Hepatocyte (in vitro differentiated cells): ENCODE data around the gene GPR22.

Experiments
- EZH2 ChIP-seq: fragments of 200-600 bp; sonication (generic); IDR thresholded peaks from 2 replicates; pipeline ENCODE4 v1.6.1; 2016; ENCODE audit warnings: antibody characterized with exemption, mild to moderate bottlenecking, borderline replicate concordance
- EZH2phosphoT487 ChIP-seq: fragments of 200-600 bp; sonication (generic); IDR thresholded peaks from one replicate; pipeline ENCODE4 v1.6.1; 2018; ENCODE audit warnings: antibody characterized with exemption, mild to moderate bottlenecking, low read depth, moderate library complexity; ENCODE audit not compliant: unreplicated experiment, severe bottlenecking
- TF ChIP-seq, protein P1 (sequence below): fragments of 200-600 bp; sonication (generic); IDR thresholded peaks from 2 replicates; pipeline ENCODE4 v1.5.1; 2016; ENCODE audit warnings: antibody characterized with exemption, mild to moderate bottlenecking; ENCODE audit not compliant: poor library complexity

DNA sequence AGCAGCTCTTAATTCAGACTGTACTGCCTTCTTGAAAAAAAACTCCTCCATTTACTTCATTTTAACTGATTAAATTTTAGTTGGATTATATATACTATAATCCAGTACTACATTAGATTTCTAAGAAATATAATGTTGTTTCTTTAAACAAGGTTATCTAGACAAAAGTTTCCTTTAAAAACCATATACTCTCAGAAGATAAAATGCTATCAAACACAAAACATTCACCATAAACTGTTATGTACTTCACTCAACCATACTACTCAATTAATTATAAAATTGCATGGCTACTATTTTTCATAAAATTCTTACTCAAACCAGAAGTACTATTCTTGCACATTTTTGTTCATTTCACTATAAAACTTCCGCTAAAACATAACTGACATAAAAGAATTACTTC, 12.7 kb downstream of the GPR22 start:
- TF ChIP-seq EZH2 (no peak), EZH2phosphoT487 (no peak)
- TF ChIP-seq, protein P1, sequence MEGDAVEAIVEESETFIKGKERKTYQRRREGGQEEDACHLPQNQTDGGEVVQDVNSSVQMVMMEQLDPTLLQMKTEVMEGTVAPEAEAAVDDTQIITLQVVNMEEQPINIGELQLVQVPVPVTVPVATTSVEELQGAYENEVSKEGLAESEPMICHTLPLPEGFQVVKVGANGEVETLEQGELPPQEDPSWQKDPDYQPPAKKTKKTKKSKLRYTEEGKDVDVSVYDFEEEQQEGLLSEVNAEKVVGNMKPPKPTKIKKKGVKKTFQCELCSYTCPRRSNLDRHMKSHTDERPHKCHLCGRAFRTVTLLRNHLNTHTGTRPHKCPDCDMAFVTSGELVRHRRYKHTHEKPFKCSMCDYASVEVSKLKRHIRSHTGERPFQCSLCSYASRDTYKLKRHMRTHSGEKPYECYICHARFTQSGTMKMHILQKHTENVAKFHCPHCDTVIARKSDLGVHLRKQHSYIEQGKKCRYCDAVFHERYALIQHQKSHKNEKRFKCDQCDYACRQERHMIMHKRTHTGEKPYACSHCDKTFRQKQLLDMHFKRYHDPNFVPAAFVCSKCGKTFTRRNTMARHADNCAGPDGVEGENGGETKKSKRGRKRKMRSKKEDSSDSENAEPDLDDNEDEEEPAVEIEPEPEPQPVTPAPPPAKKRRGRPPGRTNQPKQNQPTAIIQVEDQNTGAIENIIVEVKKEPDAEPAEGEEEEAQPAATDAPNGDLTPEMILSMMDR, result no peak
